ENCODE results near the gene FBXO15.

The FBXO15 gene

DNA sequence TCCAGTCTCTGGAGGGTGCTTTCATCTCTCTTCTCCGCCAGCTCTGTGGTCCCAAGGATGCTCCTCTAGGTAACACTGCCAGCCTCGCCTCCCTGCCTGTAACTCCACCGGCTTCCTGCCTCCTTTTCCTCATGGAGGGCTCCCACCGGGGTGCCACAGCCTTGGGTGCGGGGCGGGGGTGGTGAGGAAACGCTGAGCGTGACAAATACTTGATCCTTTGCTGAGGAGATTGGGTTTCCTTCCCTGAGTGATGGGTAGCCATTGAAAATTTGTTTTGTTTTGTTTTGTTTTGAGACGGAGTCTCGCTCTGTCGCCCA is 25.8 kb upstream of the FBXO15 start:
- Histone ChIP-seq H3K9me3 (ENCODE audit: low read length) (no peaks in the 10 kb centered on the region), H3K4me3 (ENCODE audit: low read length) (no peak overlapping the region), H3K27me3 (ENCODE audit: insufficient read depth, low read length) (peaks cover 6% of the 10 kb centered on the region), H3K36me3 (ENCODE audit: insufficient read depth, low read length) (no peaks in the 10 kb centered on the region), H2AFZ (ENCODE audit: low read depth, low read length) (no peak overlapping the region), H3K4me1 (ENCODE audit: insufficient read depth, low read length) (no peaks in the 10 kb centered on the region)

DNA sequence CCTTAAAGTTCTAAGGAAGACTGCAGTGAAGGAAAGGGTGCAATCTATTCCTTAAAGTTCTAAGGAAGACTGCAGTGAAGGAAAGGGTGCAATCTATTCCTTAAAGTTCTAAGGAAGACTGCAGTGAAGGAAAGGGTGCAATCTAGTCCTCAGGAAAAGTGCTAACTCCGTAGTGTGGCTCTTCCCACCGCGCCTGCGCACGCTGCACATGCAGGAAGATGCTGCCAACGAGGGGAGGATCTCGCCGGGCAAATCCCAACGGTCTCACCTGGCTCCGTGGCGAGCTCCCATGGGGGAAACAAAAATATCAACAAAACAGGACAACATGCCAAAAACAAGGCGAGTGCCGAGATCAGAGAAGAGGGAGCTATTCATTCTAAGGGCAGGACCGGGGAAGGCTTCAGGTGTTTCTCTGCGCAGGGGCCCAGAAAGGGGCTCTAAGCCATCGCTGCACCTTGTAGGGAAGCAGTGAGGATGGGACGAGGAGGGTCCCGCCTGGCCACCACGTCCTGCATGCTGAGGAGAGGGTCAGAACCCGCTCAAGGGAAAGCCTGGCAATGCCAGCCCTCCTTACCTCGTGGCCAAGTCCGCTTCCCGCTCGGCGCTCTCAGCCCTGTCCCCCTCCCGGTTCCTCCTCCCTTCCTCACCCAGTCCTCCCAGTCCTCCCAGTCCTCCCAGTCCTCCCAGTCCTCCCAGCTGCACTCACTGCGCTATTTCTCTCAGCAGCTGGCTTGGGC is 25.2 kb upstream of the FBXO15 start:
- no peaks in the 10 kb centered on the region for H3K9me3 ChIP-seq (ENCODE audit: low read length)
- peaks cover 6% of the 10 kb centered on the region for H3K27me3 ChIP-seq (ENCODE audit: insufficient read depth, low read length)
- H2AFZ ChIP-seq (ENCODE audit: low read depth, low read length) = no peak overlapping the region
- H3K4me3 ChIP-seq (ENCODE audit: low read length) = no peak overlapping the region
- no peaks in the 10 kb centered on the region for H3K4me1 ChIP-seq (ENCODE audit: insufficient read depth, low read length)
- H3K36me3 ChIP-seq (ENCODE audit: insufficient read depth, low read length) = no peaks in the 10 kb centered on the region

DNA sequence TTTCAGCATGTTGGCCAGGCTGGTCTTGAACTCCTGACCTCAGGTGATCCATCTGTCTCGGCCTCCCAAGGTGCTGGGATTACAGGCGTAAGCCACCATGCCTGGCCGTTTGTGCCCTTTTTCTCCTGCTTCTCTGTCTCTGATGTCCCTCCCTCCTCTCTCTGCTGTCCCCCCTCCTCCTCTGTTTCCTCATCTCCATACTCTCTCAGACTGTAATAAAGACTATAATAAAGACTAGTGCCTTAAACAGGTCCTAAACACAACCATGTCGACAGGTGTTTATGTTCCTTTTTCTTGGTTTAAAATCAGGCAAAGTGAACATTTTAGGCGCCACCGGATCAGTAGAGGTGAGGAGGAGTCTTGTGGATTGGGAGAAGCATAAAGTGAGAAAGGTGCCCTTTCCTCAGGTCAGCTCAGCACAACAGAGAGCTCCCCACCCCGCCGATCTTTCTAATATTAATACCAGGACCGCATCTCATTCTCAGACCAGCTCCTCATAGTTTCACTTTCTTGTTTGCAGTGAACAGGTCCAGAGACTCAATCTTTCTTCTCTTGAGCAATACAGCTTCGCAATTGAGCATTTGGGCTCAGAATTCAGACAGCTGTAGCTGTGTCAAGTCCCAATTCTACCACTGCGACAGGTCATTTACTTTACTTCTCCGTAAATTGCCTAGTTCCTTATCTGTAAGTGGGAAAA is 24.4 kb upstream of the FBXO15 start:
- peaks cover 6% of the 10 kb centered on the region for H3K27me3 ChIP-seq (ENCODE audit: insufficient read depth, low read length)
- no peaks in the 10 kb centered on the region for H3K9me3 ChIP-seq (ENCODE audit: low read length)
- H3K4me1 ChIP-seq (ENCODE audit: insufficient read depth, low read length) = no peaks in the 10 kb centered on the region
- H3K36me3 ChIP-seq (ENCODE audit: insufficient read depth, low read length) = no peaks in the 10 kb centered on the region
- no peak overlapping the region for H2AFZ ChIP-seq (ENCODE audit: low read depth, low read length)
- H3K4me3 ChIP-seq (ENCODE audit: low read length) = no peak overlapping the region

DNA sequence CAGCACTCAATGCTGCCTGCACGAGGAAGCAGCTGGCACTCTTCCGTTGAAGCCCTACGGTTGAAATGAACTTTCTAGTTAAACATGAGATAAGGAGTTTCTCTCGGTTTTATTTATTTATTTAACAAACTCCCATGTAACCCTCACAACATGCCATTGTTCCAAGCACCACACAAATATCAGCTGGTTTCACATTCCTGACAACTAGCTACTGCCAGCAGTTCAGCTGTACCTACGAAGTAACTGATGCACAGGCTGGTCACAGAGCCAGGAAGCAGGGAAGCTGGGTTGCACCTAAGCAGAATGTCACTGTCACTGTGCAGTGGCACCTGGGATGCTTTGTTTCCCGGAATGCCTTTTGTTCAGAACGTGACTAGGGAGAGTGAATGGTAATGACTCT is 18.8 kb upstream of the FBXO15 start:
- Histone ChIP-seq H3K4me3 (ENCODE audit: low read length) (no peak overlapping the region), H3K36me3 (ENCODE audit: insufficient read depth, low read length) (peaks cover 2% of the 10 kb centered on the region), H2AFZ (ENCODE audit: low read depth, low read length) (no peak overlapping the region), H3K9me3 (ENCODE audit: low read length) (no peaks in the 10 kb centered on the region), H3K27me3 (ENCODE audit: insufficient read depth, low read length) (no peaks in the 10 kb centered on the region), H3K4me1 (ENCODE audit: insufficient read depth, low read length) (no peaks in the 10 kb centered on the region)

DNA sequence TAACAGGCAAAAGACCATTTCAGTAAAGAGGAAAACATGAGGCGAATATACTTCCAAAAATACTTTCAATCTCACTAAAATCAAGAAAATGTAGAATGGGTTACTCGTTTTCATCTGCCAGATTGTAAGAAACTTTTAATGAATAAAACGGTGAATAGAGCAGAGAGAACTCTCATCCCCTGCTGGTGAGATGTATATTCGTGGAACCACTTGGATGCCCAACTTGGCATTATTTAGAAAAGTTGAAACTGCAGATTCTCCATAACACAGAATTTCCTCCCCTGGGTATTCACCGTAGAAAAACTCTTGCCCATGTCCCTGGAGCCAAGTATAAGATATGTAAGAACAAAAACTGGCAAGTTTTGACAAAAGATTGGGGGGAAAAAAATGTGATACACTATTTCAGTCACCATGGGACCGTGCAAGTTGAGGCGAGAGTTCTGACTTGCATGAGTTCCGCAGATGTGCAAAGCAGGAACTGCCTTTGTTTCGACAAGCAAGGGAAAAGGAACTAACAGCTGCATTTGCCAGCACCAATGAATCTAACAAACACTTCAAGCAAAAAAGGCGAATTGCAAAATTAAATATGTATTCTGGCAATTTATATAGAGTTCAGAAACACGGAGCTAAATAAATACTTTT is 15.5 kb upstream of the FBXO15 start:
- Histone ChIP-seq H3K4me1 (ENCODE audit: insufficient read depth, low read length) (no peaks in the 10 kb centered on the region), H3K9me3 (ENCODE audit: low read length) (no peaks in the 10 kb centered on the region), H3K4me3 (ENCODE audit: low read length) (no peak overlapping the region), H3K36me3 (ENCODE audit: insufficient read depth, low read length) (peaks cover 25% of the 10 kb centered on the region), H2AFZ (ENCODE audit: low read depth, low read length) (no peak overlapping the region), H3K27me3 (ENCODE audit: insufficient read depth, low read length) (no peaks in the 10 kb centered on the region)

DNA sequence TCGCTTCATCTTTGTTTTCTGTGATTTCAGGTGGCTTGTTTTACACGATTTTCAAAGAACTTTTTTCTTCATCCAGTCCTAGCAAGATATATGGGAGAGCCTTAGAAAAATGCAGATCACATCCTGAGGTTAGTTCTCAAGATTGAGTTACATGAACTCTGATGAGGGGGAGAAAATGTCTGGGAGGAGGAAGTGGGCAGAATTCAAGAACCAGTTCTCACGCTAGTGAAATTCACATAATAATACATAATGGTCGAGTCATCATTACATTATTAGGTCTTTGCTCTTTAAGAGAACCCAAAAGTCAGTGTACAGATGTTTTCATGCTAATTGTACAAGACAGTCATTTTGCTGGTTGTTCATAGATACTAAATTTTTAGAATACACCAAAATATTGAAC is 7.6 kb upstream of the FBXO15 start:
- H2AFZ ChIP-seq (ENCODE audit: low read depth, low read length) = no peak overlapping the region
- no peaks in the 10 kb centered on the region for H3K9me3 ChIP-seq (ENCODE audit: low read length)
- H3K27me3 ChIP-seq (ENCODE audit: insufficient read depth, low read length) = no peaks in the 10 kb centered on the region
- no peaks in the 10 kb centered on the region for H3K4me1 ChIP-seq (ENCODE audit: insufficient read depth, low read length)
- peaks cover 49% of the 10 kb centered on the region for H3K36me3 ChIP-seq (ENCODE audit: insufficient read depth, low read length)
- H3K4me3 ChIP-seq (ENCODE audit: low read length) = no peak overlapping the region

DNA sequence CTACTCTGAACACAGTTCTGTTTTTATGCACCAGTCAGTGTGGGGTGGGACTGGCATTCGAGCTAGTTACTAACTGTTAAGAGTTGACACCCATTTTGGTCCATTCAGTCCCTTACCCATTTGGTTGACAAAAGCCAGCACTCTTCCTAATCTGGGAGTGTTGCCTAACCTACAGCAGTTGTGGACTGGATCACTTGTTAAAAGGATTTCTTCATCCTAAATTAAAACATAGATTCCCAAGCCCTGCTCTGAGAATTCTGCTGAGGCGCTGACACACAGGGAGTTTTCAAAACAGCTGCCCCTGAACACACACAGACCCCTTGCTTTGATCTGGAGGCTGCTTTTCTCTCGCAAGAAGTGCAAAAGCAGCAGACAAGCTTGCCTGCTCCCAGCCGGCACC is 7.1 kb upstream of the FBXO15 start:
- no peak overlapping the region for H2AFZ ChIP-seq (ENCODE audit: low read depth, low read length)
- peaks cover 5% of the 10 kb centered on the region for H3K4me1 ChIP-seq (ENCODE audit: insufficient read depth, low read length)
- no peak overlapping the region for H3K4me3 ChIP-seq (ENCODE audit: low read length)
- no peaks in the 10 kb centered on the region for H3K27me3 ChIP-seq (ENCODE audit: insufficient read depth, low read length)
- H3K9me3 ChIP-seq (ENCODE audit: low read length) = no peaks in the 10 kb centered on the region
- peaks cover 48% of the 10 kb centered on the region for H3K36me3 ChIP-seq (ENCODE audit: insufficient read depth, low read length)

DNA sequence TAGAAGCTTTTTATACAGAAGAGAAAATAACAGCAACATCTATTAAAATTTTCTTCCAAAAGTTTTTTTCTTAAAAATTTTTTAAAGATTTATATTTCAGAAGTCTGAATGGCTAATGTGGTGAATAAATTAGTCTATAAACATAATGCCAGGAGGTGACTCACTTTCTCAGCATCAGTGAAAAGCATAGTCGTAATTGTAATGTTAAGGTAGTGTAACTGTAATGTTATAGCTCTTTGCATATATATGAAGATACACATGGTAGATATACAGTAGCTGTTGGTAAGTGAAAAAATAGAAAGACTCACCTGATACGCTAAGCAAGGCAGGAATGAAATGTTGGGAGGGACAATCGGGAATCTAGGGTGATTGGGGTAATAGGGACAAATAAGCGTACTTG is 6.2 kb upstream of the FBXO15 start:
- Histone ChIP-seq H2AFZ (ENCODE audit: low read depth, low read length) (no peak overlapping the region), H3K36me3 (ENCODE audit: insufficient read depth, low read length) (peaks cover 42% of the 10 kb centered on the region), H3K9me3 (ENCODE audit: low read length) (no peaks in the 10 kb centered on the region)

DNA sequence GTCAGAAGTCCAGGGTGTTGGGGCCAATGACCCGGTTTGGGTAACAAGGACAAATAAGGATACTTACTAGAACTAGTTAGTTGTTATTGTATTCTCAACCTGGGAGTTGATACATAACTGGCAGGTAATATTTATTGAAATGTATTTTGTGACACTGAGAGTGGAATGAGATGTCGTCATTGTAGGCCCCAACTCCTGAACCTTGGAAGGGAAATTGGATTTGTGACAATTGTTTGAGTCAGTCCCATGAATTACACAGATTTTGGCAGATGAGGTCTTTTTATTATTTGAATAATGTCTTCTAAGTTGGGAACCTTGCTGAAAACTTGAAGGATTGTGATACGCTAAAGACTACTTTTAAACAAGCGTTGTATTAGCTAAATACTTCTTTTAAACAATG is 5.7 kb upstream of the FBXO15 start:
- no peak overlapping the region for H2AFZ ChIP-seq (ENCODE audit: low read depth, low read length)
- H3K36me3 ChIP-seq (ENCODE audit: insufficient read depth, low read length) = peaks cover 38% of the 10 kb centered on the region
- peaks cover 16% of the 10 kb centered on the region for H3K4me1 ChIP-seq (ENCODE audit: insufficient read depth, low read length)
- H3K4me3 ChIP-seq (ENCODE audit: low read length) = no peak overlapping the region
- H3K9me3 ChIP-seq (ENCODE audit: low read length) = no peaks in the 10 kb centered on the region
- no peaks in the 10 kb centered on the region for H3K27me3 ChIP-seq (ENCODE audit: insufficient read depth, low read length)

More for the DNA sequence above, 6.2 kb upstream of the FBXO15 start:
- Histone ChIP-seq H3K27me3 (ENCODE audit: insufficient read depth, low read length) (no peaks in the 10 kb centered on the region), H3K4me3 (ENCODE audit: low read length) (no peak overlapping the region), H3K4me1 (ENCODE audit: insufficient read depth, low read length) (peaks cover 14% of the 10 kb centered on the region)

DNA sequence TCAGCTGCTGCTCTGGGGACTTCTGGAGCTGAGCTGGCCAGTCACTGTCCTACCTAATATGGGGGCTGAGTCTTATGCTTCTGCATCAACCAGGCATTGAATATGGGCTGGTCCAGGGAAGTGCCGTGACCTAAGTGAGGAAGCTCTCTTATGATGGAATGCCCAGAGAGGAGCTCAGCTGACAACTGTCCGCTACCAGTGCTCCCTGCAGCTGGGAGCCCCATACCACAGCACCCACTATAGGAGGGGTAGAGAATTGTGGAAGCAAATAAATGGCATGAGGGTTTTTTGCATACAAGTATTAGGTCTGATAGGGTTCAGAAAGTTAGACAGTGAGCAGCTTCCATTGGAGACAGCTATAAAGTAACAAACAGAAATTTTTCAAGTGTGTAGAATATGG is 5.2 kb upstream of the FBXO15 start:
- Histone ChIP-seq H3K9me3 (ENCODE audit: low read length) (no peaks in the 10 kb centered on the region), H3K27me3 (ENCODE audit: insufficient read depth, low read length) (no peaks in the 10 kb centered on the region), H3K4me1 (ENCODE audit: insufficient read depth, low read length) (peaks cover 16% of the 10 kb centered on the region), H3K36me3 (ENCODE audit: insufficient read depth, low read length) (peaks cover 33% of the 10 kb centered on the region), H2AFZ (ENCODE audit: low read depth, low read length) (no peak overlapping the region), H3K4me3 (ENCODE audit: low read length) (no peak overlapping the region)

DNA sequence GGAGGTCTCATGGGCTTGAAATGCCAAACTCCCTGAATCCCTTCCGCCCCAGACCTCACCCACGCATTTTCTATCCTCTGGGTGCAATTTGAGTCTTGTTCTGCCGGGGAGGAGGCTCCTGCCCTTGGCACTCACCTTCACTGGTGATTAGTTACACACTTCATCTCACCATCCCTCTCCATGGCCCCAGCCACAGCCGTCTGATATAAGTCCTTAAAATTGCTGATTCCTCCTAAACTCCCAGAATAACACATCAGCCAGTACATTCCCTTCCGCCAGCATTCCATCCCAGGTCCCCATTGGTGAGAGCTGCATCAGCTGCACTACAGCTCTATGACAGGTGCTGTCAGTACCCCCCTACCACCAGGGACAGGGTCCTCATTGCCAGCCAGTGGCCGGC is 4.6 kb upstream of the FBXO15 start:
- no peaks in the 10 kb centered on the region for H3K9me3 ChIP-seq (ENCODE audit: low read length)

DNA sequence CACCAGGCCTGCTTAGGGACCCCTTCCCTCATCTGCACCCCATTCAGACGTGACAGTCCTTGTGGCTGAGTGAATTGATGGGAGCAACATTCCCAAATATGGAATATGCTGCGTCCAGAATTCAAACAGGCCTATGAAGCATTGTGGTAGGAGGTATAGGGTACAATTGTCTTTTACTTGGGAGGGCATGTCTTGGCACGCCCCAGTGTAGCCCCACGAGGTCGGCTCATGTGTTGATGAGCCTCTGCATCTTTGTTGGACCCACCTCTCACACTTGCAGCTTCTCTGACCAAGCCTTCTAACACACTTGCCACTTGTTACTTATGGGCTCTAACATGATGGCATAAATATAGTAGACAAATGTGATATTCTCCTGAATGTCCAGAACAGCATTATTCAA is 2.2 kb upstream of the FBXO15 start:
- Histone ChIP-seq H2AFZ (ENCODE audit: low read depth, low read length) (no peak overlapping the region), H3K27me3 (ENCODE audit: insufficient read depth, low read length) (no peaks in the 10 kb centered on the region), H3K4me1 (ENCODE audit: insufficient read depth, low read length) (peaks cover 20% of the 10 kb centered on the region), H3K4me3 (ENCODE audit: low read length) (peak overlapping the region; percentile 99), H3K36me3 (ENCODE audit: insufficient read depth, low read length) (peaks cover 18% of the 10 kb centered on the region), H3K9me3 (ENCODE audit: low read length) (no peaks in the 10 kb centered on the region)

More for the DNA sequence above, 4.6 kb upstream of the FBXO15 start:
- Histone ChIP-seq H3K4me1 (ENCODE audit: insufficient read depth, low read length) (peaks cover 16% of the 10 kb centered on the region), H2AFZ (ENCODE audit: low read depth, low read length) (no peak overlapping the region), H3K4me3 (ENCODE audit: low read length) (no peak overlapping the region), H3K36me3 (ENCODE audit: insufficient read depth, low read length) (peaks cover 32% of the 10 kb centered on the region), H3K27me3 (ENCODE audit: insufficient read depth, low read length) (no peaks in the 10 kb centered on the region)

DNA sequence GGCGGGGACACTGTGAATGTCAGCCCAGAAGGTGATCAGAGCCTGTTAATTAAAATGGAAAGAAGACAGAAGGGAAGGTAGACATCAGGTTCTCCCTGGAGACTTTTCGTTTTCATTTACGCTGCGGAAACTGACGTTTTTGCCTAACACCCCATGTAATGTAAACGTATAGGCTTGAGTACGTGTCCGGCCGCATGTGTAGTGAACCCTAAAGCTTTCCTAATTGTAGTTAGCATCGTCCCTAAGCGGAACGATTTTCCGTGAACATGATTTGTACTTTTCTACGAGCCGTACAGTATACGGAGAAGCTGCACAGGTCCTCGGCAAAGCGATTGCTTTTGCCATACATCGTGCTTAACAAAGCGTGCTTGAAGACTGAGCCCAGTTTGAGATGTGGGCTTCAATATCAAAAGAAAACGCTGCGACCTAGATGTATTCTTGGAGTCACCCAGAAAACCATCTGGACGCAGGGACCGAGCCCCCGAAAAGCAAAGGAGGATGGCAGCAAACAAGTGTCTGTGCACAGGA is 973 bp upstream of the FBXO15 start:
- peak overlapping the region; percentile 99 for H3K4me3 ChIP-seq (ENCODE audit: low read length)
- H3K4me1 ChIP-seq (ENCODE audit: insufficient read depth, low read length) = peaks cover 20% of the 10 kb centered on the region
- peak overlapping the region; percentile 52 for H2AFZ ChIP-seq (ENCODE audit: low read depth, low read length)
- peaks cover 13% of the 10 kb centered on the region for H3K36me3 ChIP-seq (ENCODE audit: insufficient read depth, low read length)
- no peaks in the 10 kb centered on the region for H3K27me3 ChIP-seq (ENCODE audit: insufficient read depth, low read length)
- no peaks in the 10 kb centered on the region for H3K9me3 ChIP-seq (ENCODE audit: low read length)

Data from neuron (in vitro differentiated cells).